Calu3 (cell line): ENCODE measurements around the gene LANCL2. TPM values are rescaled to one million over a fixed set of nuclear protein-coding genes. Genes with fewer than 3 reads are reported as not detected.
"Not testable (repeated sequence)": the region's sequence is repeated elsewhere in the genome, so short reads cannot be mapped to it uniquely, and the experiment has no call there.

Experiments used
- BruUV-seq: library from RNA; stranded (reverse); fragments of 400-500 nt; replicated peaks from 2 replicates; lab custom pipeline; 2021; lab: Mats Ljungman, UMichigan
- CTCF ChIA-PET: fragments of 300-600 bp; sonication (Branson Sonifier 250); formaldehyde crosslinking; loops from one replicate; lab custom pipeline; 2022; ENCODE audit warnings: antibody characterized with exemption; lab: Charles Lee
- DNase-seq: peaks from one replicate; pipeline ENCODE4 v3.0.0; 2022
- H3K27ac Mint-ChIP-seq: one replicate; pipeline ENCODE4 v1.8.0; 2022; ENCODE audit warnings: mixed read lengths; ENCODE audit not compliant: unreplicated experiment
- H3K27me3 Mint-ChIP-seq: one replicate; pipeline ENCODE4 v1.8.0; 2022; ENCODE audit warnings: mixed read lengths; ENCODE audit not compliant: unreplicated experiment
- H3K36me3 Mint-ChIP-seq: one replicate; pipeline ENCODE4 v1.8.0; 2022; ENCODE audit warnings: mild to moderate bottlenecking, moderate library complexity, mixed read lengths; ENCODE audit not compliant: insufficient read depth, unreplicated experiment
- H3K4me1 Mint-ChIP-seq: one replicate; pipeline ENCODE4 v1.8.0; 2022; ENCODE audit warnings: mild to moderate bottlenecking, low read depth, mixed read lengths; ENCODE audit not compliant: unreplicated experiment
- H3K4me3 Mint-ChIP-seq: one replicate; pipeline ENCODE4 v1.8.0; 2022; ENCODE audit warnings: mild to moderate bottlenecking, low read depth, moderate library complexity, mixed read lengths; ENCODE audit not compliant: unreplicated experiment
- H3K9me3 Mint-ChIP-seq: one replicate; pipeline ENCODE4 v1.8.0; 2022; ENCODE audit warnings: low read depth, mixed read lengths; ENCODE audit not compliant: unreplicated experiment
- intact Hi-C: fragments of 100-400 bp; cut with micrococcal nuclease; formaldehyde crosslinking; loops from one replicate; pipeline ENCODE4 v1.10.0; 2022; ENCODE audit not compliant: unreplicated experiment
- total RNA-seq: library from RNA; stranded (reverse); gene quantifications from 2 replicates; pipeline ENCODE4 v1.2.3, GENCODE V29; 2022
- TF ChIP-seq, protein P1 (sequence below): fragments of 200-600 bp; IDR thresholded peaks from one replicate; pipeline ENCODE4 v1.8.0; 2022; ENCODE audit warnings: antibody characterized with exemption; ENCODE audit not compliant: unreplicated experiment

The LANCL2 gene
- total RNA-seq, 1 experiment from 2014 or later: 15.7 TPM

GRCh38 chr7:55468495-55468894 lies 103.4 kb downstream of the LANCL2 start:
- CTCF ChIA-PET: no interaction called here
- TF ChIP-seq, protein P1, sequence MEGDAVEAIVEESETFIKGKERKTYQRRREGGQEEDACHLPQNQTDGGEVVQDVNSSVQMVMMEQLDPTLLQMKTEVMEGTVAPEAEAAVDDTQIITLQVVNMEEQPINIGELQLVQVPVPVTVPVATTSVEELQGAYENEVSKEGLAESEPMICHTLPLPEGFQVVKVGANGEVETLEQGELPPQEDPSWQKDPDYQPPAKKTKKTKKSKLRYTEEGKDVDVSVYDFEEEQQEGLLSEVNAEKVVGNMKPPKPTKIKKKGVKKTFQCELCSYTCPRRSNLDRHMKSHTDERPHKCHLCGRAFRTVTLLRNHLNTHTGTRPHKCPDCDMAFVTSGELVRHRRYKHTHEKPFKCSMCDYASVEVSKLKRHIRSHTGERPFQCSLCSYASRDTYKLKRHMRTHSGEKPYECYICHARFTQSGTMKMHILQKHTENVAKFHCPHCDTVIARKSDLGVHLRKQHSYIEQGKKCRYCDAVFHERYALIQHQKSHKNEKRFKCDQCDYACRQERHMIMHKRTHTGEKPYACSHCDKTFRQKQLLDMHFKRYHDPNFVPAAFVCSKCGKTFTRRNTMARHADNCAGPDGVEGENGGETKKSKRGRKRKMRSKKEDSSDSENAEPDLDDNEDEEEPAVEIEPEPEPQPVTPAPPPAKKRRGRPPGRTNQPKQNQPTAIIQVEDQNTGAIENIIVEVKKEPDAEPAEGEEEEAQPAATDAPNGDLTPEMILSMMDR: no peak
- Mint-ChIP-seq H3K9me3 (peaks cover 18% of the 10 kb centered on the region), H3K36me3 (peaks cover 11% of the 10 kb centered on the region), H3K4me3 (no peak overlapping the region), H3K27ac (no peak overlapping the region), H3K4me1 (no peaks in the 10 kb centered on the region), H3K27me3 (no peaks in the 10 kb centered on the region)
- DNase-seq: no peak
- no TSS peak for BruUV-seq
- intact Hi-C loops: no loop called here

DNA sequence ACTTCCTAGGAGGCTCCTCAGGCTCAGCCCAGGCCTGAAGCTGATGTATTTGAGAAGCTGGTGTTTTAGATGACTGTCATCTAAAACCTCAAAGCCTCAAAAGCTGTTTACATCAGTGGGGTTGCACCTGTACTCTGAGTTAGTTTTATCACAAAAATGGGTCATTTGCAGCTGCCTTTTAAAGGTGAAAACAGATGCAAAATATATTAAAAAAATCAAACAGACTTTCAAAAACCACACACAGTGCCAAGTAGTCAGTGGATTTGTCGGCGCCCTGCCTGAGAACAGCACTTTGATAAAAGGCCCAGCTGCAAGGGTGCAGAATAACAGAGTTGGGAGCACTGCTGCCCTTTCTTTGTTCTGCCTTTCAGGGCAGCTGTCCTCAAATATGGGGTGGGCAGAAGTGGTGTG lies 104.1 kb downstream of the LANCL2 start:
- Mint-ChIP-seq H3K27me3 (no peaks in the 10 kb centered on the region), H3K9me3 (peaks cover 18% of the 10 kb centered on the region), H3K4me1 (no peaks in the 10 kb centered on the region), H3K36me3 (peaks cover 7% of the 10 kb centered on the region), H3K27ac (no peak overlapping the region), H3K4me3 (no peak overlapping the region)
- no peak for DNase-seq
- no TSS peak for BruUV-seq
- CTCF ChIA-PET: interaction anchor here (0.6 kb wide), 1 partner anchor 1300 kb away, joined by 3 read pairs; no protein-coding TSS in a partner anchor
- intact Hi-C loops: no loop called here
- TF ChIP-seq, protein P1: no peak

- intact Hi-C loops: no loop called here
- Mint-ChIP-seq H3K27me3 (no peaks in the 10 kb centered on the region), H3K9me3 (peaks cover 15% of the 10 kb centered on the region), H3K4me1 (no peaks in the 10 kb centered on the region), H3K36me3 (peaks cover 7% of the 10 kb centered on the region), H3K4me3 (no peak overlapping the region), H3K27ac (no peak overlapping the region)
- CTCF ChIA-PET: interaction anchor here (0.6 kb wide), 1 partner anchor 1299 kb away, joined by 3 read pairs; no protein-coding TSS in a partner anchor
- TF ChIP-seq, protein P1: no peak
- BruUV-seq: no TSS peak
- DNase-seq: no peak
These were observed 104.6 kb downstream of the LANCL2 start for GRCh38 chr7:55469721-55470120.

DNA sequence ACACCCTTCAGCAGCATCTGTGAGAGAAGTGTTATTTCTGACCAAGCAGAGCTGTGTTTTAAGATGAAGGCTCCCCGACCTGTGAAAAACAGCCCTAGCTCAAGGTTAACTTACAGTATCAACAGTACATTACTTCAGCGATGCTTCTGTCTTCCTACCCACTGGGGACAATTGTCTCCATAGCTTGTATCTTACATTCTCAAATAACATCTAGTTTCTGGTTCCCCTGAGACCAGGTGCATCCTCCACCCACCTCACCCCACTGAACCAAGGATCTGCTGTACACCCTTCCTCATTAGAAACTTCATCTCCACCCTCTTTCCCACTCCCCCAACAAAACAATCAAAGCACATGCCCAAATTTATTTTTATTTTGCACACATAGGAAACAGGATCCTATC lies 105.1 kb downstream of the LANCL2 start:
- Mint-ChIP-seq H3K36me3 (peaks cover 7% of the 10 kb centered on the region), H3K27ac (no peak overlapping the region), H3K9me3 (peaks cover 10% of the 10 kb centered on the region), H3K4me1 (no peaks in the 10 kb centered on the region), H3K4me3 (no peak overlapping the region), H3K27me3 (no peaks in the 10 kb centered on the region)
- no TSS peak for BruUV-seq
- TF ChIP-seq, protein P1: no peak
- intact Hi-C loops: no loop called here
- no peak for DNase-seq
- CTCF ChIA-PET: no interaction called here

GRCh38 chr7:55471594-55471993 lies 106.5 kb downstream of the LANCL2 start:
- H3K9me3 Mint-ChIP-seq, H3K4me1 Mint-ChIP-seq, CTCF ChIA-PET, H3K36me3 Mint-ChIP-seq, H3K27me3 Mint-ChIP-seq, BruUV-seq, intact Hi-C loops, DNase-seq, H3K27ac Mint-ChIP-seq, H3K4me3 Mint-ChIP-seq: not testable (repeated sequence)

DNA sequence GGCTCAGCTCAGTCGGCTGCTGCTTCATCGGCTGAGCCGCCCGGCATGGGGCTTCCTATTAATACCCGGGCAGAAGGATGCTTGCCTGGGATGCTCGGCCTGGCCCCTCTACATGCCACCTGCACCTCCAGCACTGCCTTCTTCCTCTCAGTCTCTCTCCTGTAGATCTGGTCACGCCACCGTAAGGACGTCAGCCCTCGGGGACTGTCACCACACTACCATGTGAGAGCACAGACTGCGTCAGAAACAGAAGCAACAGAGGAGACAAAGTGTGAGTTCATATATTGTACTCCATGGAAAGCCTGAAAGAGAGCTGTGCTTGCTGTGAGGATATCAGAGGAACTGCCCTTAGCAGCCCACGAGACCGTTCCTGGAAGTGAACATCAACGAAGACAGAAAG lies 107.3 kb downstream of the LANCL2 start:
- H3K9me3 Mint-ChIP-seq, BruUV-seq, H3K4me3 Mint-ChIP-seq, H3K27me3 Mint-ChIP-seq, DNase-seq, H3K36me3 Mint-ChIP-seq, H3K4me1 Mint-ChIP-seq, CTCF ChIA-PET, H3K27ac Mint-ChIP-seq, intact Hi-C loops: not testable (repeated sequence)
